NCI-H2107 treated with DMSO at 0.1 percent for 48 hours (cell line): ENCODE data around the gene CPT1B.
A peak's percentile ranks its signal among the peaks of the same experiment; 100 is the strongest.

Experiments
- DNase-seq: peaks from one replicate; lab custom pipeline; 2025; ENCODE audit not compliant: unreplicated experiment; lab: John Stamatoyannopoulos, UW

The CPT1B gene

GRCh38 chr22:50571264-50572175 is 6.7 kb downstream of the CPT1B start:
- no peak for DNase-seq

- no peak for DNase-seq
These were observed 7.4 kb downstream of the CPT1B start for GRCh38 chr22:50570861-50571260.

GRCh38 chr22:50569896-50570535 is 8.2 kb downstream of the CPT1B start:
- no peak for DNase-seq

- no peak for DNase-seq
These were observed 9.2 kb downstream of the CPT1B start for GRCh38 chr22:50569041-50569459.

GRCh38 chr22:50568626-50569025 is 9.6 kb downstream of the CPT1B start:
- no peak for DNase-seq

GRCh38 chr22:50567721-50568252 is 10.4 kb downstream of the CPT1B start:
- no peak for DNase-seq

GRCh38 chr22:50564289-50564688 is 13.9 kb downstream of the CPT1B start:
- DNase-seq: no peak

GRCh38 chr22:50563413-50564160 is 14.6 kb downstream of the CPT1B start:
- DNase-seq: no peak

- DNase-seq: peak; percentile 85
These were observed 15.5 kb downstream of the CPT1B start, which contains the start of gene SYCE3 for GRCh38 chr22:50562523-50563412. TSS of gene SYCE3 (minus strand) at chr22:50562919. CDS start at chr22:50556405, 6,514 bp downstream.

GRCh38 chr22:50561401-50562358 is 16.5 kb downstream of the CPT1B start:
- DNase-seq: no peak

GRCh38 chr22:50560034-50560433 is 18.2 kb downstream of the CPT1B start:
- DNase-seq: no peak

GRCh38 chr22:50556703-50557102 is 21.5 kb downstream of the CPT1B start:
- DNase-seq: no peak

- no peak for DNase-seq
These were observed 24.9 kb downstream of the CPT1B start for GRCh38 chr22:50553310-50553709.

GRCh38 chr22:50551160-50551752 is 27.0 kb downstream of the CPT1B start:
- DNase-seq: no peak

GRCh38 chr22:50550395-50550794 is 27.8 kb downstream of the CPT1B start:
- DNase-seq: no peak

- no peak for DNase-seq
These were observed 29.1 kb downstream of the CPT1B start for GRCh38 chr22:50548921-50549790.

- no peak for DNase-seq
These were observed 29.9 kb downstream of the CPT1B start for GRCh38 chr22:50548040-50548920.
